Calu3 (cell line): ENCODE measurements around the gene PAX5. TPM values are rescaled to one million over a fixed set of nuclear protein-coding genes. Genes with fewer than 3 reads are reported as not detected.
A peak's percentile ranks its signal among the peaks of the same experiment; 100 is the strongest.
"Not testable (repeated sequence)": the region's sequence is repeated elsewhere in the genome, so short reads cannot be mapped to it uniquely, and the experiment has no call there.

Source experiments
- BruUV-seq: library from RNA; stranded (reverse); fragments of 400-500 nt; replicated peaks from 2 replicates; lab custom pipeline; 2021; lab: Mats Ljungman, UMichigan
- CTCF ChIA-PET: fragments of 300-600 bp; sonication (Branson Sonifier 250); formaldehyde crosslinking; loops from one replicate; lab custom pipeline; 2022; ENCODE audit warnings: antibody characterized with exemption; lab: Charles Lee
- DNase-seq: peaks from one replicate; pipeline ENCODE4 v3.0.0; 2022
- H3K27ac Mint-ChIP-seq: one replicate; pipeline ENCODE4 v1.8.0; 2022; ENCODE audit warnings: mixed read lengths; ENCODE audit not compliant: unreplicated experiment
- H3K27me3 Mint-ChIP-seq: one replicate; pipeline ENCODE4 v1.8.0; 2022; ENCODE audit warnings: mixed read lengths; ENCODE audit not compliant: unreplicated experiment
- H3K36me3 Mint-ChIP-seq: one replicate; pipeline ENCODE4 v1.8.0; 2022; ENCODE audit warnings: mild to moderate bottlenecking, moderate library complexity, mixed read lengths; ENCODE audit not compliant: insufficient read depth, unreplicated experiment
- H3K4me1 Mint-ChIP-seq: one replicate; pipeline ENCODE4 v1.8.0; 2022; ENCODE audit warnings: mild to moderate bottlenecking, low read depth, mixed read lengths; ENCODE audit not compliant: unreplicated experiment
- H3K4me3 Mint-ChIP-seq: one replicate; pipeline ENCODE4 v1.8.0; 2022; ENCODE audit warnings: mild to moderate bottlenecking, low read depth, moderate library complexity, mixed read lengths; ENCODE audit not compliant: unreplicated experiment
- H3K9me3 Mint-ChIP-seq: one replicate; pipeline ENCODE4 v1.8.0; 2022; ENCODE audit warnings: low read depth, mixed read lengths; ENCODE audit not compliant: unreplicated experiment
- intact Hi-C: fragments of 100-400 bp; cut with micrococcal nuclease; formaldehyde crosslinking; loops from one replicate; pipeline ENCODE4 v1.10.0; 2022; ENCODE audit not compliant: unreplicated experiment
- total RNA-seq: library from RNA; stranded (reverse); gene quantifications from 2 replicates; pipeline ENCODE4 v1.2.3, GENCODE V29; 2022
- TF ChIP-seq, protein P1 (sequence below): fragments of 200-600 bp; IDR thresholded peaks from one replicate; pipeline ENCODE4 v1.8.0; 2022; ENCODE audit warnings: antibody characterized with exemption; ENCODE audit not compliant: unreplicated experiment

Gene PAX5
- total RNA-seq, 1 experiment from 2014 or later: not detected

GRCh38 chr9:36873247-36873875 lies 160.7 kb downstream of the PAX5 start:
- no TSS peak for BruUV-seq
- intact Hi-C loops: loop anchor here (1.0 to 5.0 kb wide), 2 partner anchors 104 to 118 kb away; no protein-coding TSS in a partner anchor
- H3K9me3 Mint-ChIP-seq: no peaks in the 10 kb centered on the region
- no peak overlapping the region for H3K4me3 Mint-ChIP-seq
- no peaks in the 10 kb centered on the region for H3K36me3 Mint-ChIP-seq
- no peak overlapping the region for H3K27ac Mint-ChIP-seq
- H3K27me3 Mint-ChIP-seq: peaks cover 27% of the 10 kb centered on the region
- no peaks in the 10 kb centered on the region for H3K4me1 Mint-ChIP-seq
- DNase-seq: peak; percentile 56
- TF ChIP-seq, protein P1, sequence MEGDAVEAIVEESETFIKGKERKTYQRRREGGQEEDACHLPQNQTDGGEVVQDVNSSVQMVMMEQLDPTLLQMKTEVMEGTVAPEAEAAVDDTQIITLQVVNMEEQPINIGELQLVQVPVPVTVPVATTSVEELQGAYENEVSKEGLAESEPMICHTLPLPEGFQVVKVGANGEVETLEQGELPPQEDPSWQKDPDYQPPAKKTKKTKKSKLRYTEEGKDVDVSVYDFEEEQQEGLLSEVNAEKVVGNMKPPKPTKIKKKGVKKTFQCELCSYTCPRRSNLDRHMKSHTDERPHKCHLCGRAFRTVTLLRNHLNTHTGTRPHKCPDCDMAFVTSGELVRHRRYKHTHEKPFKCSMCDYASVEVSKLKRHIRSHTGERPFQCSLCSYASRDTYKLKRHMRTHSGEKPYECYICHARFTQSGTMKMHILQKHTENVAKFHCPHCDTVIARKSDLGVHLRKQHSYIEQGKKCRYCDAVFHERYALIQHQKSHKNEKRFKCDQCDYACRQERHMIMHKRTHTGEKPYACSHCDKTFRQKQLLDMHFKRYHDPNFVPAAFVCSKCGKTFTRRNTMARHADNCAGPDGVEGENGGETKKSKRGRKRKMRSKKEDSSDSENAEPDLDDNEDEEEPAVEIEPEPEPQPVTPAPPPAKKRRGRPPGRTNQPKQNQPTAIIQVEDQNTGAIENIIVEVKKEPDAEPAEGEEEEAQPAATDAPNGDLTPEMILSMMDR: peak; percentile 58
- CTCF ChIA-PET: interaction anchor here (1.0 to 1.6 kb wide), 2 partner anchors 102 to 118 kb away, joined by 5 to 9 read pairs; no protein-coding TSS in a partner anchor

DNA sequence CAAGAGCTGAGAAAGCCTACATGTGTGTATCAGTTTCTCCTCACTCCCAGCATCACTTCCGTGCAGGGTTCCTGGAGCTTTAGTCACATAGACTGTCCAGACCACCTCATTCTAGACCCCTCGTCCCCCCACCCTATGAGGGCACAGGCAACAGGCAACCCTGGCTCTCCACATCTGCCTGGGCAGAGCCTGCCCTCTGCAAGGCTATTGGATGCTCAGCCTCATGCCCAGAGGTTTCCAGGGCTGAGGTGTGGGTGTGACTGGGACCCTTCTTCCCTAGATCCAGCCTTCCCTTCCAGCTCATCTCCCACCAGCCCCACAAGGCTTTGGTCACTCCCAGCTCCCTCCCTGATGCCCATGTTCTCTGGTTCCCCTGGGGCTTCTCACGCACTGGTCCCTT lies 161.4 kb downstream of the PAX5 start:
- TF ChIP-seq, protein P1: no peak
- Mint-ChIP-seq H3K4me1 (peaks cover 6% of the 10 kb centered on the region), H3K4me3 (no peak overlapping the region), H3K27me3 (peaks cover 27% of the 10 kb centered on the region), H3K9me3 (no peaks in the 10 kb centered on the region), H3K36me3 (no peaks in the 10 kb centered on the region), H3K27ac (no peak overlapping the region)
- CTCF ChIA-PET: interaction anchor here (1.0 to 1.6 kb wide), 2 partner anchors 102 to 119 kb away, joined by 5 to 9 read pairs; no protein-coding TSS in a partner anchor
- no TSS peak for BruUV-seq
- intact Hi-C loops: loop anchor here (1.0 to 5.0 kb wide), 2 partner anchors 105 to 119 kb away; no protein-coding TSS in a partner anchor
- no peak for DNase-seq

DNA sequence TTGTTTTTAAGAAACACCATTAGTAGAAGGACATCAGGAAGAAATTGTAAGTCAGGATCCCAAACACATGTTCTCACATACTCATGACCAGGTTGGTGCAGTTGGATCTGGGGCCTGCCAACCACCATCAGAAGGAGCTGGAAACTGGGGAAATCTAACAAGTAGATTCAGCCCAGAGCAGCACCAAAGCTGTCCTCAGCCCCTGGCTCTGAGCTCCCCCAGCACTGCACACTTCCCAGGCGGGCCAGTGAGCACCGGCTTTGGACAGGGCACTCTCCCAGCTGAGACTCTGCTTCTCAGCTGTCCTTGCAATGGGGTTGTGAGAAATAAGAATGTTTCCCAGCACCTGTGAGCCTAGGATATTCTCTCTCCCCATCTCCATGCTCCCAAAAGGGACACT lies 162.5 kb downstream of the PAX5 start:
- no peaks in the 10 kb centered on the region for H3K9me3 Mint-ChIP-seq
- H3K27ac Mint-ChIP-seq: no peak overlapping the region
- H3K4me3 Mint-ChIP-seq: no peak overlapping the region
- no peaks in the 10 kb centered on the region for H3K36me3 Mint-ChIP-seq
- DNase-seq: no peak
- TF ChIP-seq, protein P1: no peak
- intact Hi-C loops: loop anchor here (5.0 kb wide), 1 partner anchor 106 kb away; no protein-coding TSS in a partner anchor
- H3K27me3 Mint-ChIP-seq: peaks cover 33% of the 10 kb centered on the region
- BruUV-seq: no TSS peak
- H3K4me1 Mint-ChIP-seq: peaks cover 11% of the 10 kb centered on the region
- CTCF ChIA-PET: no interaction called here

DNA sequence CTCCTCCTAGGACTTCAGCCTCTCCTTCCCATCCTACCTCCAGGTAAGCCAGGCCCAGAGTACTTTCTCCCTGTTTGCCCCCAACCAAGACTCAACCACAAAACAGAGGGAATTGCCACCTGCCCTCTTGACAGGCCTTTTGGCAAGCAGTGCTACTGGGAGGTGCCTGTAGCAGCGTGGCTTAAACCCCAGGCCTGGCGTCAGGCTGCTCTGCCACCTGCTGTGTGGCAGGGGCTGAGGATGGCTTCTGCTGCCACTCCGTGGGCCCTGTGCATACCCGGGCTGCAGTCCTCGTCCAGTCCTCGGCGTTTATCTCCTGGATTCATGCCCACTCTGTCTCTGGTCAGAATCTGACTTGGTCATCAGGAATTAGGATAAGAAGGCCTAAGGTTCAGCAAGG lies 163.1 kb downstream of the PAX5 start:
- Mint-ChIP-seq H3K4me1 (peaks cover 11% of the 10 kb centered on the region), H3K27ac (no peak overlapping the region), H3K36me3 (no peaks in the 10 kb centered on the region), H3K9me3 (no peaks in the 10 kb centered on the region), H3K27me3 (peaks cover 33% of the 10 kb centered on the region), H3K4me3 (no peak overlapping the region)
- TF ChIP-seq, protein P1: no peak
- intact Hi-C loops: loop anchor here (5.0 kb wide), 1 partner anchor 106 kb away; no protein-coding TSS in a partner anchor
- BruUV-seq: no TSS peak
- CTCF ChIA-PET: no interaction called here
- no peak for DNase-seq

DNA sequence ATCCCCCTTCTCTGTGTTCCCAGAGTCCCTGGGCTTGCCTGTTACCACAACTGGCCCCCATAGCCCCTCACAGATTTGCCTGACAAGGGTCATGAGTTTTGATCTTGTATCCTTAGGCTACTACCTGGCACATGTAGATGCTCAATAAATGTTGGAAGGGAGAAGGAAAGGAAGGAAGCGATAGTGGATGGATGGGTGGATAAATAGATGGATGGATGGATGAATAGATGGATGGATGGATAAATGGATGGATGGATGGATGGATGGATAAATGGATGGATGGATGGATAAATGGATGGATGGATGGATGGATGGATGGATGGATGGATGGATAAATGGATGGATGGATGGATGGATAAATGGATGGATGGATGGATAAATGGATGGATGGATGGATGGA lies 164.5 kb downstream of the PAX5 start:
- BruUV-seq, H3K4me3 Mint-ChIP-seq, H3K27ac Mint-ChIP-seq, H3K9me3 Mint-ChIP-seq, DNase-seq, CTCF ChIA-PET, H3K36me3 Mint-ChIP-seq: not testable (repeated sequence)
- H3K27me3 Mint-ChIP-seq: peaks cover 33% of the 10 kb centered on the region
- peaks cover 11% of the 10 kb centered on the region for H3K4me1 Mint-ChIP-seq
- intact Hi-C loops: loop anchor here (5.0 kb wide), 1 partner anchor 108 kb away; no protein-coding TSS in a partner anchor
